Measurements from ENCODE around the gene SH3PXD2B.
"Not testable (repeated sequence)": the region's sequence is repeated elsewhere in the genome, so short reads cannot be mapped to it uniquely, and the experiment has no call there.

SH3PXD2B gene

GRCh38 chr5:172485511-172486202 is 31.3 kb upstream of the SH3PXD2B start:
- no peak for DNase-seq (ENCODE audit: low read depth)

GRCh38 chr5:172484664-172485063 is 30.3 kb upstream of the SH3PXD2B start:
- no peak for DNase-seq (ENCODE audit: low read depth)

- no peak for DNase-seq (ENCODE audit: low read depth)
Measured at GRCh38 chr5:172482156-172483020, 28.1 kb upstream of the SH3PXD2B start.

GRCh38 chr5:172481011-172481800 is 26.9 kb upstream of the SH3PXD2B start:
- no peak for DNase-seq (ENCODE audit: low read depth)

GRCh38 chr5:172479784-172480115 is 25.4 kb upstream of the SH3PXD2B start:
- no peak for DNase-seq (ENCODE audit: low read depth)

GRCh38 chr5:172479034-172479783 is 24.9 kb upstream of the SH3PXD2B start:
- peak; percentile 4 for DNase-seq (ENCODE audit: low read depth)

GRCh38 chr5:172478695-172479033 is 24.3 kb upstream of the SH3PXD2B start:
- not testable (repeated sequence) for DNase-seq (ENCODE audit: low read depth)

GRCh38 chr5:172478256-172478655 is 23.9 kb upstream of the SH3PXD2B start:
- DNase-seq (ENCODE audit: low read depth), result no peak

- no peak for DNase-seq (ENCODE audit: low read depth)
Measured at GRCh38 chr5:172477466-172477865, 23.1 kb upstream of the SH3PXD2B start.

GRCh38 chr5:172474293-172474692 is 20.0 kb upstream of the SH3PXD2B start:
- DNase-seq (ENCODE audit: low read depth), result no peak

- no peak for DNase-seq (ENCODE audit: low read depth)
Measured at GRCh38 chr5:172473427-172473826, 19.1 kb upstream of the SH3PXD2B start.

GRCh38 chr5:172469697-172470096 is 15.4 kb upstream of the SH3PXD2B start:
- DNase-seq (ENCODE audit: low read depth), result no peak

GRCh38 chr5:172466062-172466461 is 11.7 kb upstream of the SH3PXD2B start:
- DNase-seq (ENCODE audit: low read depth), result no peak

- no peak for DNase-seq (ENCODE audit: low read depth)
Measured at GRCh38 chr5:172463031-172463430, 8.7 kb upstream of the SH3PXD2B start.

GRCh38 chr5:172459783-172460165 is 5.4 kb upstream of the SH3PXD2B start:
- DNase-seq (ENCODE audit: low read depth), result no peak

- no peak for DNase-seq (ENCODE audit: low read depth)
Measured at GRCh38 chr5:172458976-172459782, 4.9 kb upstream of the SH3PXD2B start.

- DNase-seq (ENCODE audit: low read depth), result no peak
Measured at GRCh38 chr5:172456076-172456722, 1.9 kb upstream of the SH3PXD2B start.

- no peak for DNase-seq (ENCODE audit: low read depth)
Measured at GRCh38 chr5:172455511-172456061, 1.3 kb upstream of the SH3PXD2B start.

- DNase-seq (ENCODE audit: low read depth), result no peak
Measured at GRCh38 chr5:172455087-172455381, 709 bp upstream of the SH3PXD2B start.

GRCh38 chr5:172453986-172454357 is 353 bp downstream of the SH3PXD2B start:
- DNase-seq (ENCODE audit: low read depth), result no peak

All from stimulated activated CD8-positive, alpha-beta memory T cell treated with anti-CD3 and anti-CD28 coated beads, Interleukin-15, amount 100 ng/mL, for 24 hours (primary cell).